NCI-H524 treated with DMSO at 0.1 percent for 48 hours (cell line): ENCODE measurements around the gene KSR2.
A peak's percentile ranks its signal among the peaks of the same experiment; 100 is the strongest.

Experiments used
- DNase-seq: peaks from one replicate; lab custom pipeline; 2025; lab: John Stamatoyannopoulos, UW

The KSR2 gene

DNA sequence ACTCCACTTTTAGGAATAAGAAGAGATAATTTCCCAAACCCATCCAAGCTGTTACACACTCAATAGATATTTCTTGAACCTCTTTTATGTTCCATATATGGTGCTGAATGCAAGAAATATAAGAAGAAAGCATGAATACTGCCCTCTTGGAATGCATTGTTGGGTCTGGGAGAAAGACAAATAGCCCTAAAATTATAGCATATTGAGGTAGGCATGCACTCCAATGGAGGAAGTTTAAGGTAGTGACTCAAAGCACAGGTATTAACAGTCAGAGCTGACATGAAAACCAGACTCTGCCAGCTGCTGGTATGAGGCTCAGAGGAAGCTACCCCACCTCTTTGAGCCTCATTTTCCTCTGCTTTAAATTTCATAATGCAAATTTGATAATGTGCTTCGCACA, 346.0 kb downstream of the KSR2 start:
- no peak for DNase-seq

DNA sequence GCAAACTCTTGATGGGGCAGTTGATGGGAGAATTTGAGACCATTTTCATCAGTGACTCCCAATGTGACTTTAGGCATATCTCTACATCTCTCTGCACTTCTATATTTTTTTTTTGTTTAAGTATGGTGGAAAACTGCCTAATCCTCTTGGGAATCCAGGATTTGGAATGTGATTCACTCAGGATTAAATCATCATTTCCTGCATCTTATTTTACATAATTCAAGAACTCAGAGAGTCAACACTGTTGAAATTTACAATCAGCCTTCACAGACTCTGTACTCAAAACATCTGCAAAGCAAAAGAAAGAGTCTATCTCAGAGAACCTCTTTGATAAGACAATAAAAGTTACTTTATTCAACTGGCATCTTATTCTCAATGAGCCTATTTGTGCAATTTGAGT, 346.7 kb downstream of the KSR2 start:
- no peak for DNase-seq

DNA sequence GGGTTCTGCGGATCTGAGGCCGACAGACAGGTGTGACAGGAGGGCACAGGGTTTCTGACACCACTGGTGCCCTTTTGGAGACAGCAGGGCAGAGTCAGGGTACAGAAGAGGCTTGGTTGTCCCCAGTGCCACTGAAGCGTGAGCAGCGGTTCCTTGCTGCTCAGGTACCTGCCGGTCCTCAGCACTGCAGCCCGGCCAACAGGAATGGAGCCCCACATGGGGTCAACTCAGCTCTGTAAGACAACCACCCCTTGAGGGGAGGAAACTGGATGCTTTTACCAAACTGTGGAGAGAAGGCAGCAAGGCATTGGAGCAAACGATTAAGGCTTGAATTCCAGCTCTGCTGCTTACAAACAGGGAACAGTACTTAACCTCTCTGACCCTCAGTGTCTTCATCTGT, 361.0 kb downstream of the KSR2 start:
- no peak for DNase-seq

DNA sequence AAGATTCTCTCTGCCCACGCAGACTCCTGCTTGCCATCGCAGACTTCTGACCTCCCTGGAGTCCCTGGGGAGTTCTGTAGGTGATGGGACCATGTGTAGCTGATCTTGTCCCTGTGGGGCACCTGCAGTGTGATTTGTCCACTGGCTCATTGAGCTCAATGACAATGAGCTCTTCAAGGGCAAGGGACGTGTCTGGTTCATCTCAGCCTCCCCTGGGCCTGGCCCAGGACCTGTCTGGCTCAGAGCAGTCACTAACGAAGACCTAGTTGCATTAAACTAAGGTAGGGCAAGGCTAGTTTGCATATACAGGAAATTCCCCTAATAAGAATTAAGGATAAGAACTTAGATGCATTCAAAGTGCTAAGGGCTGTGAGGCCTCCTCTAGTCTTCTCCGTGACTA, 361.8 kb downstream of the KSR2 start:
- DNase-seq = no peak

DNA sequence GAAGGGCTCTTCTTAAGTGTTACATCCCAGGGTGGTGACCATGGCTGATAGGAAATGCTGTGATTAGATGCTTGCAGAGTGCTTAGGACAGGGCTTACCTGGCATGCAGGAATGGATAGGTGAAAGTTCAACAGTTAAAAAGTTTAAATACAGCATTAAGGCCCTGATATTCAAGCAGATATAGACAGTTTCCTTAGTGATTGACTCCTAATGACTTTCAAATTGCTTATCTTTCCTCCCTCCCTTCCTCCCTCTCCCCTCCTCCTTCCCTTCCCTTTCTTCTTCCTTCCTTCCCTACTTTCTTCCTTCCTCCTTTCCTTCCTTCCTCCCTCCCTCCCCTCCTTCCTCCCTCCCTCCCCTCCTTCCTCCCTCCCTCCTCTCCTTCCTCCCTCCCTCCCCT, 362.8 kb downstream of the KSR2 start:
- DNase-seq = no peak

DNA sequence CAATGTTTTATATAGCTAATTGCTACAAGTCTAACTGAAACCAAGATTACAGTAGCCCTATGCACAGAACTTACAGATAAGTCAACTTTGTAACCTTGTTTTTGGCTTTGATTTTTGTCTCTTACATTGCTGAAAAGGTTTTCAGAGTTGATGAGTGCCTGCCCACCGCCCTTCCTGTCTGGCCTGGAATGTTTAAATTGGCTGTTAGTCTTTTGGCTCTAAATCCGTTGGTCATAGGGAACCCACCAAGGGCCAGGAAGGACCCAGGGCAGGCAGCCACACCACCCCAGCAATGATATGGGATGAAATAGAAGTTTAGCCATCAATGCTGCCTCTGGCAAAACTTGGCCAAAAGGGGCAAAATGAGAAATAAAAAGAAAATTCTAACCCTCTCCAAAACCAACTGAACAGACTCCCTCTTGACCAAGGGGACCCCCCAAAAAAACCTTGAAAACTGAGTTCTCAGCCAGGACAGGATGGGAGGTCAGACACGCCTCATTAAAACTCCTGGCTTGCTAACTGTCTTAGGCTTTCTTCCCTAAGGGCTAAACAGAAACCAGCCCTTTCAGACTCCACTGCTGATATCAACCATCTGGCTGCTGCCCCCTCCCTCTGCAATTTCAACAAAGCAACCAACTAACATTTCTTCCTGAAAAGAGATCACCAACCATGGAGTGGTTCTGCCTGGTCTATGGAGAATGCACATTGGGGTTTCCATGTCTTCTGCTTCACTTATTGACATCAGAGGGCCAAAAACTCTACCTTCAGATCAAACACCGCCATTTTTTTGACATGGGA, 365.3 kb downstream of the KSR2 start:
- no peak for DNase-seq

DNA sequence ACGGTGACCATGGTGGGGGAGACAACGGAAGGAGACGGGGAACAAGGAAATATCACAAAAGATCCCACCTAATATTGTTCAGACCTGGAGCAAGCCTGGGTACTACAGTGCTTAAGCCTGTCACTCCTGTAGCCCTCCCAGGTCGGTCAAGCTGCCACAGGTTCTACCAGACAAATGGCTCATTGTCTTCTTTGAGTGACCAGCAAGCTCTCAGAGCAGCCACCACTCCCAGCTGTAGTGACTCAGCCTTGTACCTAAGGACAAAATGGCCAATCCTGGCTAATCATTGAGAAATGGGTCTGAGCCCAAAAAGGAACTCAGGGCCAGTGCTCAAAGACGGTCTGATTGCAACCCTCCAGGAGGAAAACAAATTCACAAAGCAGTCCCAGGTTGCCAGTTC, 368.9 kb downstream of the KSR2 start:
- no peak for DNase-seq

DNA sequence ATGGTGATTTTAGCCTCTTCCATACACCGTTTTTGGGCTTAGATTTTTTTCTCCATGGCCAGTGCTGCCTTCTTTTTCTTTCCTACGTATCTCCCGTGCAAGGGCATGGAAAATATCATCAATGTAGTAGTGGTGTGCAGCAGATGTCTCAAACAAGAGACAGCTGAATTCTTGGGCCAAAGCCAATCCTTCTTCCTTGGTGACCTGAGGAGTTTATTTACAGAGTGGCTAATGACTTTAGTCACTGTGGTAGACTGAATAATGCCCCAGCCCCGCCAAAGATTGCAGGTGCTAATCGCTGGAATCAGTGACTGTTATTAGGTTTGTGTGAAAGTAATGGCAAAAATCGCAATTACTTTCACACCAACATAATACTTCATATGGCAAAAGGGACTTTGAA, 371.8 kb downstream of the KSR2 start:
- peak; percentile 58 for DNase-seq

DNA sequence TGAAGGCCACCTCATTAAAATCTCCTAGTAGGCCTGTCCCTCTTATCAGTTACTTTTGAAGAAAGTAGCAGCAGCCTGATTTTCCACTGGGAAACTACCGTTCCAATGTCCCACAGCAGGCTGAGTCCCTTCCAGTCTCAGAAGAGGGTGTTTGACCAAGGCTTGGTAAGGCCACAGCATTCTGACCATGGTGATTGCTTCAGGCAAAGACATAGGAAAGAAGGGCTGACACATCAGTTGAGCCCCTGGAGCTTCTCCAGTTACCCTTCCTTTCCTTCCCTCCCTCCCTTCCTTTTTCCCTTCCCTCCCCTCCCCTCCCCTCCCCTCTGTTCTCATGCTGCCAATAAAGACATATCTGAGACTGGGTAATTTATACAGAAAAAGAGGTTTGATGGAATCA, 373.0 kb downstream of the KSR2 start:
- no peak for DNase-seq

DNA sequence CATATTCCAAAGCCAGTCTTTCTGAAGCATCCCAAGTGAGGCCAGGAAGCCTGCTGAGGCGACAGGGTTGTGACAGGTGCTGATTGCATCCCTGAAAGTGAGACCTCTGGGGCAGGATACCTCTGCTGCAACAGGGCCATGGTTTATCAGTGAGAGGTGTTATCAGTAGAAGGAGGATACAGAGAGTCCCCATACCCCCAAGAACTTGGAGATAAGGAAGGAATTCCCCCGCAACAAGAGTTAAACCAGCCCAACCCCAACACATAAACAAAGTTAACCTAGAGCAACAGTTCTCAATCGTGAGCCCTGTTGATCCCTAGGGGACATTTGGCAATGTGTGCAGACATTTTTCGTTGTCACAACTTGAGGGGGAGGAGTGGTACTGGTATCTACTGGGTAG, 374.3 kb downstream of the KSR2 start:
- no peak for DNase-seq

DNA sequence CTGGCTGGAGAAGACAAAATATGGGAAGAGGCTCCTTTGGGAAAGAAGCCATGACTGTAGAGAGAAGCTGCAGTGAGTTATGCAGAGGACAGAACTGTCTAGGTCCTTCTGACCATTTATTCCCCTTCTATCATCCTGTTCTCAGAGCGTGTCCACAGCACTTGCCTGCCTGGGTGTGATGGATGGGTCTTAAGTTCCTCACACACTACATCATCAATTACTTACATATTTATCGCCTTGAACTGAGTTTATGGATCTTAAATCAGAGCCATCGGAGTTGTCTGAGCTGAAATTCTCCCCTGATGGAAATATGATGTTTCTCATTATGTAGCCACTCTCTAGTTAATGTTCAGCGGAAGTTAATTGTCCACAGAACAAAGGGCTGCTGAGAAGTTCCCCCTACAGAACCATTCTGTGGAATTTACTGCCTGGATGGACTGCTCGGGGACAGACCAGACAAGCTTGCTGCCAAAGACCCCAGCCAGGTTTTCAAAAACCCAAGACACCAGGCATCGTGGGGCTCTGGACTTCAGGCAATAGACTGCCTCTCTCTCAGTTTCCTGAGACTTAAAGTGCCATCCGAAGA, 374.9 kb downstream of the KSR2 start:
- no peak for DNase-seq

DNA sequence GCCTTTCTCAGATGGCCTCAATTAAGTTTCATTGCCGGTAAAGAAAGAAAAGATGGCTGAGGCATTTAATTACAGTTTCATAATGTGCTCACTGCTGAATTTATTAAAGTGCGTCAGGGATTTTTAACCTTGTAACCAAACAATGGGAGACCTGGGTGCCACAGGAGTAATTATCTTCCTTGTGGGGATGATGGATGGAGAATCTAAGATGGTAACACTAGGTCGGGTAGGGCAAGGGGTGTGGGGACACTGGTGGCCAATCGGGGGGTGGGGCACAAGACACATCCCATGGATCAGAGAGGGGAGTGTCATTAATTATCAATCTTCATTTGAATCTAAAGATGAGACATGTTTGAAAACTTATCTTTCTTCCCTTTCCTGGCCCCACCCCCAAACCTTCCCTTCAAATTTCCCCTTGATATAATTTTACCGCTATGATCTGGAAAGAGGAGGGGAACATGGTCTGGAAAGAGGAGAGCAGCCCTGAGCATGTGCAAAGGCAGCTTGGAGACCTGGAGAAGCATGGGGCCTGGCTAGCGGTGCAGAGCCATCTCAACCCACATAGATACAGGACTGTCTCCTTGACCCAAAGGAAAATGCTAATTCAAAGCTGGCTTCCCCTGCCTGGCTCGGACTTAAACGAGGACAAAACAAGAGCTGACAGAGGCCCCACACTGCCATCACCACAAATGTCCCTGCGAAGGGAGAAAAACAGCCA, 376.0 kb downstream of the KSR2 start:
- DNase-seq = no peak

DNA sequence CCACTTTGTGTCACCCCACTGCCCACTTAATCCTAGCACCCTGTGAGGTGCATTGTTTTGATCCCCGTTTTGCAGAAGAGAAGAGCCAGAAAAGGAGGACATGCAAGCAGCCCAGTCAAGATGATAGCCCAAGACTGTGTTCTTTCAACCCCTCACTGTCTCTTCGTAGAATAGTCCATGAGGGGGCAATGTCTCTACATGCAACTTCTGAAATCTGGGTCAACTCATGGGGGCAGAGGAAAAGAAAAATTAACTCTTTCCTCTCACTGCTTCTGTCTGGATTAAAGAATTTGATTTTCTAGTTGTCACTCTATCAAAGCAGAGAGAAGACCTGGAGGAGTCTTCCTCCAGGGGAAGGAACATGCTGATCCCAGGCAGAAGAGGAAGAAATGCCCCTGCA, 377.8 kb downstream of the KSR2 start:
- DNase-seq = no peak

DNA sequence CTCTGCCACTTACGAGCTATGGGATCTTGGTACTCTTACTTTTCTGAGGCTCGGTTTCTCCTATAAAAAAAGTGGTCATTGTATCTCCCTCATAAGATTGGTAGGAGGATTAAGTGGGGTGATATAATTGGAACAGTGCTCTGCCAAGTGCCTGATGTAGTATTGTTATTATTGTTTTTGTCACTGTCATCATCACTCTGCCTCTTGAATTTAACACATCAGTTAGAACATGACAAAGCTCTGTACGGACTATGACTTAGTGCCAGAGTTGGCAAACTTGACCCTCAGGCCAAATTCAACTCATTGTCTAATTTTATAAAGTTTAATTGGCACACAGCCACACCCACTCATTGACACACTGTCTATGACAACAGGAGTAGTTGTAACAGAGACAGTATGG, 378.4 kb downstream of the KSR2 start:
- DNase-seq = no peak

DNA sequence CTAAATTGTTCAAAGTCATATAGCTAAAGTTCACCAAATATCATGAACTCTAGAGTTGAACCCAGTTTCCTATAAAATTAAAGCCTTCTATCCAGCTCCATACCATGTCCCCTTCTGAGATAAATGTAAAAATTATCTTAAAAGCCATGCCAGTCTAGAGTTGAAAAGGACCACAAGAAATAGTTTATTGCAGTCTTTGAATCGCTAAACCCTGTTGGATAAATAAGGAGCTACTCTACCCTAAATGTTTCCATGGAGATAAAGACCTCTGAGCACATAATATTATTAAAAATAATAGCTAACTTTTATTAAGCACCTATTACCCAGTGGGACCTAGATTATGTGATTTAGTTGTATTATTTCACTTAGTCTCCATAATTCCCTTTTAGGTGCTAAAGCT, 379.8 kb downstream of the KSR2 start:
- DNase-seq = no peak

DNA sequence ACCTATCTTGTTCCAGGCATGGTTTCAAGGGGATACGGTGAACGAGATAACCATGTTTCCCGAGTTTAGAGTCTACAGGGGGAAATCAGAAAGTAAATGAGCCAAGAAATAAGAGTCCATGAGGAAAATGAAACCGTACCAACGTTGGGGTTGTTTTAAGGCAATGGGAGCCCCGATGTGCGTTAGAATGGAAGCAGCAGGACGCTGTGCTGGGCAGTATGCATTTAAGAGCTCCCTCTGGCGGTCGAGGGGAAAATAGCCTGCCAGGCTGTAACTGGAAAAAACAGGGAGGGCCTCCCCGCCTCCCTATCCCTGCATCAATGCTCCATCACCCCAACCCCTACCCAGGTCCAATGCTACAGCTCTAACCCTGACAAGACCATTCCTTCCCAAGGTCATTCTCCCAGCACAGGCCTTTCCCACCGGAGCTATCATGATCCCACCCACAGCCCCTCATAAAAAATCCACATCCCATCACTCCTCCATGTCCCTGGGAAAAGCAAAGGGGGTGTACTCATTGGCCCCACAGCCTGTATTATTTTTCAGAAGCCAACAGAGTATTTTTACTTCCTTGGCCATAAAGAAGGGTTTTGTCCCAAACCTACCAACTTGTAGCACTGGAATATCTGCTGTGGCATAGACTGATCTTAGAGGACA, 381.0 kb downstream of the KSR2 start:
- no peak for DNase-seq

DNA sequence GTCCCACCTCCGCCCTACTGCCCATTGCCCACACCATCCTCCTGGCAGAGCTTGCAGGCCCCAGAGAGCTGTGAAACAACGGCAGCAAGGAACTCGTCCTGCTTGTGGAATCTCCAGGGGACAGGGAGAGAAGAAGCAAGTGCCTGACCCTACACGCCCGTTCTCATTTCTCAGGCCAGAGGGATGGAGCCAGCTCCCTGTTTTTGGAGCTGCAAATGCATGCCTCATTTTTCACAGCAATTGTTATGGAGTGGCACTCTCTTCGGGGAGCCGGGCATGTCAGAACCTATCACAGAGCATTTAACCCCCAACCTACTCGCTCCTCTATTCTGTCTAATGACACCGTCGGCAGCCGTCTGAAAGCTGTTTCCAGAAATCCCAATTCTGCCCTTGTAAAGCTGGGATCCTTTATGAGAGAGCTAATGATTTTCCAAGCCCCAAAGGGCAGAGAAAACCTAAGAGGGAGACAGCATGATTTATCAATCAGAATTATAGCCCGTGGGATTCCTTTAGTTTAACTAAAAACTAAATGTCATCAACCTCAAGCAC, 385.0 kb downstream of the KSR2 start:
- no peak for DNase-seq

DNA sequence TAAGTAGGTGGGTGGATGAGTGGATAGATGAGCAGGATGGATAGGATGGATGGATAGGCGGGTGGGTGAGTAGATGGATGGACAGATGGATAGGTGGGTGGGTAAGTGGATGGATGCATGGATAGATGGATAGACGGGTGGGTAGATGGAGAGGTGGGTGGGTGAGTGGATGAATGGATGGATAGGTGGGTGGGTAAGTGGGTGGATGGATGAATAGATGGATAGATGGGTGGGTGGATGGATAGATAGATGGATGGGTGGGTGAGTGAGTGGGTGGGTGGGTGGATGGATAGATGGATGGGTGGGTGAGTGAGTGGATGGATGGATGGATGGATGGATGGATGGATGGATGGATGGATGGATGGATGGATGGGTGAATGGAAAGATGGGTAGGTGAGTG, 385.7 kb downstream of the KSR2 start:
- DNase-seq = no peak

DNA sequence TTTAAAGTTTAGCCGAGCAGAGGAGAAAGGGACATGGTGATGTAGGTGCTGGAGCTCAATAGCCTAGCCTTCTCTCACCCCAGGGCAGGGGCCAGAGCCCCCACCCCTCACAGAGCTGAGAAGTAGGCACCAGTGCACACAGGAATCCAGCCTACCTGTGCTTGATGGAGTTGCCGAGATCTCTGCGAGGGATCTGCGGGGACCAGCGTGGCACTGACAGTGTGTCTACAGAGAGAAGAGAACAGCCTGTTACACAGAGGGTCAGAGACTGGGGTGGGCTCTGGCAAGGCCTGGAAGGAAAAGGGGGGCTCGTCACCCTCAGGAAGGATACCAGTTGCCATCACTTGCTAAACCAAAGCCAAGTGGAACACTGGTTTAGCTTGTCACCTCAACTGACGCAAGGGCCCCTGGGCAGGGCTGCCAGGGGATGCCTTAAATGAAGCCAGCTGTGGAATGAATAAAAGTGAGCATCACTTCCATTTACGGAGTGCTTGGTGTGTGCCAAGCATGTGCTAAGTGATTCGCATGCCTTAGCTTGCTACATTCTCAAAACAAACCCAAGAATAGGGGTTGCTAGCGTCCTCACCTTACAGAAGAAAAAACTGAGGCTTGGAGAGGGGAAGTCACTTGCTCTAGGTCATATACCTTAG, 386.5 kb downstream of the KSR2 start:
- DNase-seq = no peak

DNA sequence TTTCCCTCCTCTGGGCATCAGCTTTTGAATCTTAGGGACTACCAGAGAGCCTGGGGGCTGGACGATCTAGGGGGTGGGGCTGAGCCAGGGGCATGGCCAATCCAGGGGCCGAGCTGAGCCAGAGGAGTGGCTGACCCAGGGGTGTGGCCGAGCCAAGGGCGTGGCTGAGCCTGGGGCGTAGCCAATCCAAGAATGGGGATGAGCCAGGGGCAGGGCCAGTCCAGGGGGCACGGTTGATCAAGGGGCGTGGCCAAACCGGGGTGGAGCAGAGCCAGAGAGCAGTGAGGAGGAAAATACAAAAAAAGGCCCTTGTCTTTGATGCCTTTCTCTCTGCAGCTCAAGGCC, 388.1 kb downstream of the KSR2 start:
- no peak for DNase-seq

DNA sequence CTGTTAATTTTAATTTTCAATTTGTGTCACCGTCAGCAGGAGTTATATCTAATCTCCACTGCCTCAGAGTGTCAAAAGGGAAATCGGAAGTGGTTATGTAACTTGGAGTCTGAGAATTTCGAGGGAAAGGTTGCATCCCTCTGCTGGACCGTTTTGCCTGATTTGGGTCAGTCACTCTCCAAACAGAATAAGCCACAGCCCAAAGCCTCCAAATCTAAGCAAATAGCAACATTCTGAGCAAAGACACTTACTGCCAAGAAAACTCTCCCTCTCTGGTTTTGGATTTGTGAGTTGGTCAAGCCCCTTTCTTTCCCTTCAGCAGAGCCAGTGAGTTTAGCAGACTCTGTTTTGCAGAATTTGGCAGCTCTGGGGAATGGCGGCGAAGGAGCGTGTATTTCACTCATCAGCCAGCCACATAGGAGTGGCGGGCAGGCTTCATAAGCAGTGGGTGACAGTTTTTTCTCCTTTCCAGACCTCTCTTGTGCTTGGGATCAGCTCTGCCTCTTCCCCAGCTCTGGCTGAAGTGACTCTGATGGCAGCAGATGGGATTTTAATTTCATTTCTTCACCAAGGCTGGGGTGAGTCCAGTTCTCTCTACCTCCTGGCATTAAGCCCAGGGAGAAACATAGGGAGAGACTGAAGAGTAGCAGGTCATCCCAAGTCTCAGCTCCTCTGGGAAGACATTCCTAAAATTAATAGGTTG, 388.6 kb downstream of the KSR2 start:
- DNase-seq = no peak
